Panc1 (cell line): ENCODE data around the gene FBXW11. TPM values are rescaled to one million over a fixed set of nuclear protein-coding genes. Genes with fewer than 3 reads are reported as not detected.

ENCODE experiments used
- ATAC-seq: fragments of 200-7000 bp; cut with Tn5 transposase; 2 replicates; pipeline ENCODE4 v1.9.1; 2020; ENCODE audit warnings: mild to moderate bottlenecking, moderate library complexity
- BruUV-seq: library from RNA; stranded (reverse); fragments of 400-500 nt; replicated peaks from 2 replicates; lab custom pipeline; 2021; lab: Mats Ljungman, UMichigan
- CTCF ChIA-PET: fragments of 300-600 bp; sonication (Branson Sonifier 250); formaldehyde crosslinking; loops from one replicate; lab custom pipeline; 2022; ENCODE audit warnings: antibody characterized with exemption; lab: Charles Lee
- POLR2A ChIA-PET: fragments of 300-600 bp; sonication (Branson Sonifier 250); formaldehyde crosslinking; loops from one replicate; lab custom pipeline; 2022; ENCODE audit warnings: antibody characterized with exemption; lab: Charles Lee
- DNase-seq: peaks from one replicate; pipeline ENCODE4 v3.0.0-alpha.2; 2010; ENCODE audit warnings: low read depth, low spot score
- H3K27ac ChIP-seq: 2 replicates; pipeline ENCODE4 v1.5.1; 2011; ENCODE audit warnings: mild to moderate bottlenecking, low read length, inconsistent platforms
- H3K27me3 ChIP-seq: fragments of 200-500 bp; sonication (Bioruptor generic); 2 replicates; pipeline ENCODE4 v1.6.0; 2014; ENCODE audit warnings: low read length, inconsistent platforms; ENCODE audit not compliant: control insufficient read depth, insufficient read depth
- H3K36me3 ChIP-seq: fragments of 200-500 bp; sonication (Bioruptor generic); 2 replicates; pipeline ENCODE4 v1.5.1; 2014; ENCODE audit warnings: inconsistent platforms, mild to moderate bottlenecking, low read length, moderate library complexity; ENCODE audit not compliant: control insufficient read depth, insufficient read depth
- H3K4me1 ChIP-seq: 2 replicates; pipeline ENCODE4 v1.5.1; 2011; ENCODE audit warnings: inconsistent platforms, mild to moderate bottlenecking, low read length, moderate library complexity; ENCODE audit not compliant: control insufficient read depth, insufficient read depth
- H3K4me3 ChIP-seq, 2 experiments: 2 replicates each; pipeline ENCODE4 v1.5.1; 2011 to 2012; ENCODE audit warnings: low read depth in 2 of 2, low read length in 2 of 2, mild to moderate bottlenecking in 2 of 2, inconsistent platforms in 1 of 2, moderate library complexity in 1 of 2
- H3K9me3 ChIP-seq: fragments of 200-500 bp; sonication (Bioruptor generic); 2 replicates; pipeline ENCODE4 v1.5.1; 2014; ENCODE audit warnings: low read depth, mild to moderate bottlenecking, inconsistent platforms, low read length, moderate library complexity; ENCODE audit not compliant: control insufficient read depth, insufficient read depth
- POLR2AphosphoS5 ChIP-seq: IDR thresholded peaks from 2 replicates; pipeline ENCODE4 v1.6.1; 2012; ENCODE audit warnings: mild to moderate bottlenecking, low read depth, low read length, moderate library complexity
- SIN3A ChIP-seq: IDR thresholded peaks from 2 replicates; pipeline ENCODE4 v1.6.1; 2012; ENCODE audit warnings: low read depth, mild to moderate bottlenecking, low read length, moderate library complexity, borderline replicate concordance; ENCODE audit not compliant: insufficient read depth
- TCF7L2 ChIP-seq: IDR thresholded peaks from 2 replicates; pipeline ENCODE4 v1.6.1; 2011; ENCODE audit warnings: mild to moderate bottlenecking, low read depth, low read length, inconsistent platforms
- in situ Hi-C: cut with HindIII; loops from 2 replicates; pipeline ENCODE4 v1.10.0; 2016; ENCODE audit warnings: low sequenced_read_pairs, low pct_unique_long_range_greater_than_20kb
- intact Hi-C: fragments of 100-400 bp; cut with micrococcal nuclease; formaldehyde crosslinking; loops from one replicate; pipeline ENCODE4 v1.10.0; 2022; ENCODE audit not compliant: unreplicated experiment
- total RNA-seq: library from RNA; stranded (reverse); gene quantifications from one replicate; pipeline ENCODE4 v1.2.1, GENCODE V29; 2021; ENCODE audit not compliant: unreplicated experiment
- TF ChIP-seq, protein P1 (sequence below), 2 experiments: IDR thresholded peaks; 2 replicates each; pipeline ENCODE4 v1.6.1; 2011 to 2012; ENCODE audit warnings: low read depth in 2 of 2, control low read depth in 1 of 2, low read length in 1 of 2, mild to moderate bottlenecking in 1 of 2, moderate library complexity in 1 of 2; ENCODE audit not compliant: insufficient read depth in 1 of 2
- TF ChIP-seq, protein P2 (sequence below): fragments of 450-650 bp; IDR thresholded peaks from 2 replicates; pipeline ENCODE4 v1.5.1; 2017; ENCODE audit warnings: mild to moderate bottlenecking

The FBXW11 gene
- total RNA-seq, 1 experiment from 2014 or later, result 111 TPM

DNA sequence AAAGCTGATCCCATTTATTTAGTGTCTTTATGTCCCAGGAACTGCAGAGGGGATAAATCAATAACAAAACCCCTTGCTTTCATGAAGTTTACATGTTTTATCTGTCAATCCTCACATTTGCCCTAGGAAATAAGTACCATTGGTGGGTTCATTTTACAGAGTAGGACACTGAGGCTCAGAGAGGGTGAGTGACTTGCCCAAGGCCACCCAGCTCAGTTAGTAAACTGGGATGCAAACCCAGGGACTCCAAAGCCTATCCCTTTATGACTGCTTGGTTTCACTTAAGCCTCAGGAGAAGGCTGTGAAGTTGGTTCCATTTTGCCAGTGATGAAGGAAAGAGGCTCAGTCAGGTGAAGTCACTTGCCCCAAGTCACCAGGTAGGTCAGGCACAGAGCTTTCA lies 168.9 kb downstream of the FBXW11 start:
- no peak overlapping the region for H3K4me3 ChIP-seq
- H3K27me3 ChIP-seq, result no peaks in the 10 kb centered on the region
- ATAC-seq (no peak), DNase-seq (no peak)
- TF ChIP-seq, protein P1, sequence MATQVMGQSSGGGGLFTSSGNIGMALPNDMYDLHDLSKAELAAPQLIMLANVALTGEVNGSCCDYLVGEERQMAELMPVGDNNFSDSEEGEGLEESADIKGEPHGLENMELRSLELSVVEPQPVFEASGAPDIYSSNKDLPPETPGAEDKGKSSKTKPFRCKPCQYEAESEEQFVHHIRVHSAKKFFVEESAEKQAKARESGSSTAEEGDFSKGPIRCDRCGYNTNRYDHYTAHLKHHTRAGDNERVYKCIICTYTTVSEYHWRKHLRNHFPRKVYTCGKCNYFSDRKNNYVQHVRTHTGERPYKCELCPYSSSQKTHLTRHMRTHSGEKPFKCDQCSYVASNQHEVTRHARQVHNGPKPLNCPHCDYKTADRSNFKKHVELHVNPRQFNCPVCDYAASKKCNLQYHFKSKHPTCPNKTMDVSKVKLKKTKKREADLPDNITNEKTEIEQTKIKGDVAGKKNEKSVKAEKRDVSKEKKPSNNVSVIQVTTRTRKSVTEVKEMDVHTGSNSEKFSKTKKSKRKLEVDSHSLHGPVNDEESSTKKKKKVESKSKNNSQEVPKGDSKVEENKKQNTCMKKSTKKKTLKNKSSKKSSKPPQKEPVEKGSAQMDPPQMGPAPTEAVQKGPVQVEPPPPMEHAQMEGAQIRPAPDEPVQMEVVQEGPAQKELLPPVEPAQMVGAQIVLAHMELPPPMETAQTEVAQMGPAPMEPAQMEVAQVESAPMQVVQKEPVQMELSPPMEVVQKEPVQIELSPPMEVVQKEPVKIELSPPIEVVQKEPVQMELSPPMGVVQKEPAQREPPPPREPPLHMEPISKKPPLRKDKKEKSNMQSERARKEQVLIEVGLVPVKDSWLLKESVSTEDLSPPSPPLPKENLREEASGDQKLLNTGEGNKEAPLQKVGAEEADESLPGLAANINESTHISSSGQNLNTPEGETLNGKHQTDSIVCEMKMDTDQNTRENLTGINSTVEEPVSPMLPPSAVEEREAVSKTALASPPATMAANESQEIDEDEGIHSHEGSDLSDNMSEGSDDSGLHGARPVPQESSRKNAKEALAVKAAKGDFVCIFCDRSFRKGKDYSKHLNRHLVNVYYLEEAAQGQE (IDR thresholded peaks at IDR 0.05; ENCODE audit: insufficient read depth in 1 of 2, low read depth in 2 of 2, low read length in 1 of 2), result no peak
- TF ChIP-seq, protein P2, sequence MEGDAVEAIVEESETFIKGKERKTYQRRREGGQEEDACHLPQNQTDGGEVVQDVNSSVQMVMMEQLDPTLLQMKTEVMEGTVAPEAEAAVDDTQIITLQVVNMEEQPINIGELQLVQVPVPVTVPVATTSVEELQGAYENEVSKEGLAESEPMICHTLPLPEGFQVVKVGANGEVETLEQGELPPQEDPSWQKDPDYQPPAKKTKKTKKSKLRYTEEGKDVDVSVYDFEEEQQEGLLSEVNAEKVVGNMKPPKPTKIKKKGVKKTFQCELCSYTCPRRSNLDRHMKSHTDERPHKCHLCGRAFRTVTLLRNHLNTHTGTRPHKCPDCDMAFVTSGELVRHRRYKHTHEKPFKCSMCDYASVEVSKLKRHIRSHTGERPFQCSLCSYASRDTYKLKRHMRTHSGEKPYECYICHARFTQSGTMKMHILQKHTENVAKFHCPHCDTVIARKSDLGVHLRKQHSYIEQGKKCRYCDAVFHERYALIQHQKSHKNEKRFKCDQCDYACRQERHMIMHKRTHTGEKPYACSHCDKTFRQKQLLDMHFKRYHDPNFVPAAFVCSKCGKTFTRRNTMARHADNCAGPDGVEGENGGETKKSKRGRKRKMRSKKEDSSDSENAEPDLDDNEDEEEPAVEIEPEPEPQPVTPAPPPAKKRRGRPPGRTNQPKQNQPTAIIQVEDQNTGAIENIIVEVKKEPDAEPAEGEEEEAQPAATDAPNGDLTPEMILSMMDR, result no peak
- TF ChIP-seq TCF7L2 (no peak), POLR2AphosphoS5 (no peak), SIN3A (no peak)
- intact Hi-C loops (no loop called here), in situ Hi-C loops (no loop called here)
- no peaks in the 10 kb centered on the region for H3K9me3 ChIP-seq
- H3K27ac ChIP-seq, result no peak overlapping the region
- ChIA-PET CTCF (no interaction called here), POLR2A (no interaction called here)
- H3K36me3 ChIP-seq, result no peaks in the 10 kb centered on the region
- BruUV-seq, result no TSS peak
- H3K4me1 ChIP-seq, result no peaks in the 10 kb centered on the region

DNA sequence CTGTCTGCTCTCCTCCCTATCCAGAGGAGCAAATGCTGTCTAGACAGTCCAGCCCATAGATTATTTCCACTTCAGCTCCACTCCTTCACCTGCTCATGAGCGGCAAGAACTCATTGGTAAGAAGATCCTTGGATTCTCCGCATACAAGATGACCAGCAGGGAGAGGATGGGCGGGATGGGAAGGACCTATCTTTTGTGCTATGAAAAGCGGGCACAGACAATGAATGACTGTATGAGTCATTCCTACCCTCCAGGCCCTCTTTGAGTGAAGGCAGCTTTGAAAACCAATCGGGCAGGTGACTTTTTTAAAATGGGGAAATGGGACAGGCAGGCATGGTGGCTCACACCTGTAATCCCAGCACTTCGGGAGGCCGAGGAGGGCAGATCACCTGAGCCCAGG lies 171.4 kb downstream of the FBXW11 start:
- Histone ChIP-seq H3K4me1 (no peaks in the 10 kb centered on the region), H3K27me3 (no peaks in the 10 kb centered on the region), H3K9me3 (no peaks in the 10 kb centered on the region), H3K27ac (no peak overlapping the region), H3K36me3 (no peaks in the 10 kb centered on the region), H3K4me3 (no peak overlapping the region)
- no TSS peak for BruUV-seq
- TF ChIP-seq SIN3A, result no peak
- no peak for TF ChIP-seq TCF7L2
- no peak for TF ChIP-seq POLR2AphosphoS5
- TF ChIP-seq, protein P2, result no peak
- TF ChIP-seq, protein P1 (IDR thresholded peaks at IDR 0.05; ENCODE audit: insufficient read depth in 1 of 2, low read depth in 2 of 2, low read length in 1 of 2), result no peak
- ATAC-seq, result no peak
- CTCF ChIA-PET, result no interaction called here
- POLR2A ChIA-PET, result interaction anchor here (0.6 kb wide), 1 partner anchor 240 kb away, joined by 3 read pairs; no protein-coding TSS in a partner anchor
- intact Hi-C loops (no loop called here), in situ Hi-C loops (no loop called here)
- no peak for DNase-seq
